Activated CD8-positive, alpha-beta memory T cell treated with anti-CD3 and anti-CD28 coated beads for 4 hours (primary cell): ENCODE measurements around the gene XRCC3.
"Not testable (repeated sequence)": the region's sequence is repeated elsewhere in the genome, so short reads cannot be mapped to it uniquely, and the experiment has no call there.

Source experiments
- DNase-seq, 2 donors: peaks; one replicate each; pipeline ENCODE4 v3.0.0-alpha.2; 2020; ENCODE audit warnings: low read depth in 2 of 2

The XRCC3 gene

DNA sequence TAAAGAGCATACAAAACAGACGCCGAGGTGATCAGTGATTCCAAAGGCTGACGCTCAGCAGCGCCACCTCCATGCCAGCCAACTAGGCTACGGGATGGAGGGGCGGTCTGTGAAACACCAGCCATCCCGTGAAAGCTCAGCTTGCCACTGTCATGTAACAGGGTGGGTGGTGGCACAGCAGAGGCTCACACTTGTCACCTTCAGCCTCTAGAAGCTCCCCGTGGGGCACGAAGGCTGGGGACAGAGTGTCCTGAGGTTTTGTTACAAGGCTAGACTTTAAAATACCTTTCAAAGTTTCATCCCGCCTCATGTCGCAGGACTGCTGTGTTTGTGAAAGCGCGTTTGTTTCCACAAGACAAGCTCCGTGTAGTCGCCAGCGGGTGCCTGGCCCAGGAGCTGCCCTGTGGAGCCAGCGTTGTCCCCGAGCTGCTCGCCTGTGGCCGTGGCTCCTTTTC is 20.7 kb downstream of the XRCC3 start:
- DNase-seq: no peak

DNA sequence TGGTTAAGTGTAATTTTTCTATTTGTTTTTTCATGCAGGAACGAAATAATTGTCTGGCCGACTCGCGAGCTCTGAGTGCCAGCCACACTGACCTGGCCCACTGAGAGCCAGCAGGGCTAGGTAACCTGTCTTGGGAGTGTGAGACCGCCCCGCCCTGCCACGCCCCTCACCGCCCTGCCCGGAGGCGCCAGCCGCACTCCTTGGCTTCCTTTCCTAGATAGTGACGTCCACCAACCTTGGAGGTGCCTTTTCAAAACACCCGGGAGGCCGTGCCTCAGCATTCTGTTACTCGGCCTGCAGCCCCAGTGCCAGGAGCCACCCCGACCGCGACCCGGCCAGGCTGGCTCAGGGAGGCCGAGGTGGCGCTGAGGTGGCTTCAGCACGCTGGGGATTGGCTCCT is 21.7 kb downstream of the XRCC3 start:
- DNase-seq: no peak

DNA sequence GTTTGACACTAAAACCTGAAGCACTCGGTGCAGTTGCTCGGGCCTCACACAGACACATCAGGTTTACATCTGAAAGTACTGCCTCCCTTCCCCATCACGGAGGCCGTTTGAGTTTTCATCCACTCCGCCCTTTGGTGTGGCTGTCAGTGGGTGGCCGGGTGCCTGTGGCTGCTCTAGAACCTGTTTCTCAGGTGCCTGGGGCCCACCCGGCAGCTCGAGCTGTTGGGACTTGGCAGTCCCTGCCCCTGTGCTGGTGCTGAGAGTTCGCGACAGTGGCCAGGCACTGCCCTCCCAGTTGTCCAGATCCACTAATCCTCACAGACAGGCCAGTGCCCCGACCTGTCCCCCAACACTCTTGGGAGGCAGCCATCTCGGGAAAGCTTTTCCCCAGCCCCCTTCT is 22.4 kb downstream of the XRCC3 start:
- no peak for DNase-seq

DNA sequence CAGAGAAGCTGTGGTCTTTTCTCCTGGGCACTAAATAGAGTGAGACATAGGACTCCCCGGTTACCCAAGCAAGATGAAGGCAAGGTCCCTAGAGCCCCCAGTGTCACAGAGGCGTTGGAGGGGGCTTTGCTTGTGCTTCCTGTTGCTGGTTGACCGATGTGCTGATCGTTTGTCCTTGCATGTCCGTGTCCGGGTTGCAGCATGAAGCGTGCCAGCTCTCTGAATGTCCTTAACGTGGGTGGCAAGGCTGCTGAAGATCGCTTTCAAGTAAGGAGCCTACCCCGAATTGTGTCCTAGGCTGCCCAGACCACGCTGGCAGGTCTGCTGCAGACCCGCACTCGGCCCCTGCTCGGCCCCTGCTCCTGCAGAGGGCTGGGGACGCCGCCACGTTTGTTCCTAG is 23.1 kb downstream of the XRCC3 start:
- DNase-seq: no peak

DNA sequence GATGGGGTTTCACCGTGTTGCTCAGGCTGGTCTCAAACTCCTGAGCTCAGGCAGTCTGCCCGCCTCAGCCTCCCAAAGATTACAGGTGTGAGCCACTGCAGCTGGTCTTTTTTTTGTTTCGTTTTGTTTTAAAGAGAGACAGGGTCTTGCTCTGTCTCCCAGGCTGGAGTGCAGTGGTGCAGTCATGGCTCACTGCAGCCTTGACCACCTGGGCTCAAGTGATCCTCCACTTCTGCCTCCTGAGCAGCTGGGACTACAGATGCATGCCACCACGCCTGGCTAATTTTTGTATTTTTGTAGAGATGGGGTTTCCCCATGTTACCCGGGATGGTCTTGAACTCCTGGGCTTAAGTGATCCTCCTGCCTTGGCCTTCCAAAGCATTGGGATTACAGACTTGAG is 23.6 kb downstream of the XRCC3 start:
- DNase-seq: not testable (repeated sequence)

DNA sequence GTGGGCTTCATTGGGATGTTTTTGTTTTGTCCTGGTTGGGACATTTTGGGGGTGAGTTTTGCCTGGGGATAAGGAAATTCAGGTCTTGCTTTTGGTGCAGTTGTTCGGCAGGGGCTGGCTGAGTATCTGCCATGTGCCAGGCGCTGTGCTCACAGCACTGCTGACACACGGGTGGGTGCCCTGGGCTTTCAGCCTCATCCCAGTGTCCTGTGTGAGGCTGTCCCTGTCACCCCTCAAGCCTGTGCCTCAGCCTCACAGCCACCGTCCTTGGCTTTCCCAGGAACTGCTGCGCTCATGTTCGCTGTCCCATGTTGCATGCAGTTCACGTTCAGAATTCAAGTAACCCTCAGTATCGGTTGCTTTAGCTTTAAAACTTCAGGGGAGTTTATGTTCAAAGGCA is 24.9 kb downstream of the XRCC3 start:
- DNase-seq: no peak

DNA sequence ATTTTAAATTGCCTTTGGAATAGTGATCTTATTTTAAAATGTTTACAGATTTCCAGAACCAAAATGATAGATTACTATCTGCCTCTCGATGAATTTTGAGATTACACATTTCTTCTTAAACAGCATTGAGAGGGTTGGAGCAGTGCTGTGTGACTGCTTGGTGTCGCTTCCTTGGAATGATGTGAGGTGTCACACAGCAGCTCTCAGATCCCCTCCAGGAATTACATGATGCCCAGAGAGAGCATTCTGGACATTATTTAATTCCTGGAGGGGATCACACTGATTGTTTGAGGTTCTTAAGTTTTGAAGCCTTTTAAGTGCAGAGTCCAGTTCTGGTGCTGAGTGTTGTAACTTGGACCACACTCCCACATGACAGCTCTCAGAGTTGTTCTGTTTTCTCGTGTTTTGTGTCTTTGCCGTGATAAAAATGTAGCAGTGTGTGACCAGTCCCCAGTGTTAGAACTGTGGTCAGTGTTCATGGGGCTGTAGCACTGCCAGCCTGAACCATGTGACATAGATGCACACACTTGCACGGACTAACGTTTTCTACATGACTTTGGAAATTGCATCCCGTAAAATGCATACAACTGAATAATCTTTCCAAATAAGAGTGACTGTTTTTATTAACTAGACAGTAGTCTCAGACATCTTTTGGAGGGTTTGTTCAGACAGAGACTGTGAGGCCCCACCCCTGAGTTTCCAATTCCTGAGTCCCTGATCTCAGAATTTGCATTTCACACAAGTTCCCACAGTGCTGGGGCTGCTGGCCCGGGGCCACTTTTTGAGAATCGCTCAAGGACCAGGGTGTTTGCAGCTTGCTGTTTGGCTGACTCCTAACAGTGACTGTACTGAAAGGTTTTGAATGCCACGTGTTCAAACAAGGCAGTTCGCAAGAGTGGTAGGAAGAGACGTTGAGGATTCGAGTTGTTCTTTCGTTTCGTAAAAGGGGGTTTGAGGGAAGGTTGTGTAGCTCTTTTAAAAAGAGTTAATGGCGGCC is 26.0 kb downstream of the XRCC3 start:
- no peak for DNase-seq

DNA sequence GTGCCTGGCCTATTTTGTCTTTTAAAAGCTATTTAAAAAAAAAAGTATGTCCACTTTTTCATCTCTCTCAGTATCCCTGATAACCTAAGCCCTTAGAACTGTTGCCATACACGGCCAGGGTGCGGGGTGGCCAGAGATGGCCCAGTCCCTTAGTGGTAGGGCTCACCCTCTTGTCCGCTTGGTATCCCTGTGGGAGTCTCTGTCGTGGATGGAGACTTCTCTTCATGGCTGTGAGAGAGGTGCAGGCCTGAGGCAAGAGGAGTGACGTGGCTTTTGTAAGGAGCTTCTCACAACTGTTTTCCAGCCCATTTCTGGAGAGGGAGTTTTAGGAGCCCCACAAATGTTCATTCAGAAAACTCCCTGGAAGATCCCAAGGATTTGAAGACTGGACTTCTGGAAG is 26.8 kb downstream of the XRCC3 start:
- no peak for DNase-seq

DNA sequence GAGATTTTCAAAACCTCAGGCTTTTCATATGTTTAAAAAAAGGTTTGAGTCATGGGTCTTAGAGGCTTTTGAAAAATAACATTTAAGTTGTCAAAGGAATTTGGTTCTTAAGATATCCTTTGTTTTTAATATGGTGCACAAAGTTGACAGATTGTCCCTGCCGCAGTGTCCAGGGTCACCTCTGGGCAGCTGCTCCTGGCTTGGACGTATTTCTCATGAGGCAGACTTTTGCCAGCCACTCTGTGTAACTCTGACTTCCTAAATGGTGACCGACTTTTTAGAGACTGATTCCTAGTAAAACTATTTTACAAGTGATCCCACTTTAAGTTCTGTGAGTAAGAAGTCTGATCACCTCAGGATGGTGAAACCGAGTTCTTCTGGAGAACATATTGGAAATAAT is 27.5 kb downstream of the XRCC3 start:
- DNase-seq: no peak

DNA sequence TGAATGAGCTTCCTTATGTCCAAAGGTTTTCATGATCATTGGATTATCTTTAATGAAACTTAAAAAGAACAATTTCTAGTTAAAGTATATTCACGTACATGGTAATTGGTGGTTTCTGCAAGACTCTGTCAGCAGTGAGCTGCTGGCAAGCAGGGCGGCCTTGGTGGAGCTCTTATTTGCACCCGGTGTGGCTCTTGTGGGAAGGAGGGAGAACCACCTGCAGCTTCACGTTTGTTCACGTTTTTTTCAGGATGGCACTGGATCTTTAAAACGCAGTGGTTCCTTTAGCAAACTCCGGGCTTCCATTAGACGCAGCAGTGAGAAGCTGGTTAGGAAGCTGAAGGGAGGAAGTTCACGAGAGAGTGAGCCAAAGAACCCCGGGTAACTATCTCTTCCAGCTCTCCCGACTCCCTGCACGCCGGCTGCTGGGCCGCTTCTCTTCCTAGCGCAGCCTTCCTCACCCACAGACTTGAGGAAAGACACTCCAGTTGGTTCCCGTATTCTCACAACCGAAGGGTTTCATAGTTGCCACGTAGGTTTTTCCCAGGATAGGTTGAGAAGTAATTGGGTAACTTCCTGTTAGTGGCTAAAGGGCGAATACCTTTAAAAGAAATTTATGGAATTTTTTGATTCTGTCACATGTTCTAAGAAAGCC is 28.3 kb downstream of the XRCC3 start:
- no peak for DNase-seq

DNA sequence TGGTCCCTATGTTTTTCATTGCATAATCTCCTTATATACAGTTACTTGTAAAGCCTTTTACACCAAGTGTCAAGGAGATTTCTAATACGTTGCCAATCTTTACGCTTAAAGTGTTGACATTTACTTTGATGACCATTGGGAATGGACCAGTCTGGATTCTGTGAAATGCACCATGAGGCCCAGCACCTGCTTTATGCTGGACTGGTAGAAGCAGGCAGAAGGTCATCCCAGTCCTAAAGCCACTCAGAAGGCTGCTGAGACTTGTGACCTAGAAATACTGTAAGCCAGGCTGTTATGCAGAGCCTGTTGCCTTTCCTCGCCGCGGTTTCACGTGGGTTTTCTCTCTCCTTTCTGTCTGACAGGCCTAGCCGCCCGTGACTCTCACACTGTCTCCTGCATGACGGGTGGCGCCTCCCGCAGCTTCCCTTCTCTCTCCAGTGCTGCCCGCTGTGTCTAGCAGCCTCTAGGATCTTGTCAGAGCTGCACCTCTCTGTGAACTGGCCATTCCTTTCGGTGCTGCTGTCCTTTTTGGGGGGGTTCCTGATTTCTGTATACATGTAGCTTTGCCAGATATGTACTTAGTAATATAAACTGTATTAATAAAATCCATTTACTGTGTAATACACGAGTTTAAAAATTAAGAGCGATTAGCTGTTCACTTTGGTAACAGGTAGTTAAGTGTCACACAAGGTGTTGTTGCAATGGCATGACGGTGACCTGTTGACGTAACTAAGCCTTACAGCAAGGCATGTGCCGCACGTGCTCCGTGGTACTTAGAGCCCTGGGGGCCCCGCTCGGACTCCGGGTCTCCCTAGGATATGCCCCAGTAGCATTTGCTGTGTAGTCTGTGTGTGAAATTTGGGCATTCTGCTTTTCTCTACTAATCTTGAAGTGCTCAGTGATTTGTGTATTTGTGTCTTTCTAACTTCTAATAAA is 29.7 kb downstream of the XRCC3 start:
- no peak for DNase-seq

DNA sequence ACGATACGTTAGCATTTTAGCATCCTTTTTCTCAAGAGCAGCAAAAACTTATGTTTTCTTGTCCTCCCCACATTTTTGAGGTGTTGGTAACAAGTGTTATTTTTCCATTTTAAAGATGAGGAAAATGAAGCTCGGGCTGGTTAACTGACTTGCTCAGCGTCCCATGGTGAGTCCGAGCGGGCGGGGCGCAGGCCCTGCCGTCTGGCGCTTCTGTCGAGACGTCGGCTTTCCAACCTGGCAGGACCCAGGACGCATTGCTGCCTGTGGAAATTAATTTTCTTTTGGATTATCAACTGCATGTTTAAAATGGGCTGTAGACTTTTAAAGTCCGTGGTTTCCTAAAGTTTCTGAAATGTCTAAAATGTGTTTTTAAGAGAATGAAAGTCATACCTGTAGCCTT is 30.4 kb downstream of the XRCC3 start:
- no peak for DNase-seq

DNA sequence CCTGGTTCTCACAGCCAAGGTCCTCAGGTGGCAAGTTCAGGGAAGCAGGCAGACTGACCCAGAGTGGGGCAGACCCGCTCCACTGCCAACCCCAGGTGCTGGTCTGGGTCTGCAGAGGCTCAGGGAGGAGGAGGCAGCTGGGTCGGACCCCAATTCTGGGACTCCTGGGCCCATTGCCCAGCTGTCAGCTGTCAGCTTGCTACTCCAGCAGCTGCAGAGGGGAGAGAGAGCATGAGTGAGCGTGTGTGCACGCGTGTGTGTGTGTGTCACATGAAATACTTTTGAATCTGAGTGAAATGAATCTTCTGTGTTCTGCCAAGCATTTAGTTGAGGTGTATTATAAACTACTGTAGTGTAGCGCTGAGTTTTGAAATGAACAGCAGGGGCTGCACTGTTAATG is 30.8 kb downstream of the XRCC3 start:
- no peak for DNase-seq

DNA sequence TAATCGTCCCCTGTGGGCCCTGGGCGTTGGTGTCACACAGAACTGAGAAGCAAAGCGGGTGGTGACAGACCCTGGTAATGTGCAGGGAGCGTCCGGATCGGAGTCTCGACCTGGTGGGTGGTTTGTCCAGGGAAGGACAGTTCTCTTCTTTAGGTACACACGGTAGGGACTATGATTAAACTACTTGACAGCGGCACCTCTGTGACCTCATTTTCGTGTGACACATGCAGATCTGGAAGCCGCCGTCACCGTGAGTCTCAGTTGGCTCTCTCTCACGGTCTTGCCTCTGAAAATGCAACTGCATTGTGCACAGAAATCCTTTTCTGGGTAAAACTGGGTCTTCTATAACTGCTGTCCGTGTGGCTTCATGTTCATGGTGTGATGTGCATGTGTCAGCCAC is 32.1 kb downstream of the XRCC3 start:
- no peak for DNase-seq

DNA sequence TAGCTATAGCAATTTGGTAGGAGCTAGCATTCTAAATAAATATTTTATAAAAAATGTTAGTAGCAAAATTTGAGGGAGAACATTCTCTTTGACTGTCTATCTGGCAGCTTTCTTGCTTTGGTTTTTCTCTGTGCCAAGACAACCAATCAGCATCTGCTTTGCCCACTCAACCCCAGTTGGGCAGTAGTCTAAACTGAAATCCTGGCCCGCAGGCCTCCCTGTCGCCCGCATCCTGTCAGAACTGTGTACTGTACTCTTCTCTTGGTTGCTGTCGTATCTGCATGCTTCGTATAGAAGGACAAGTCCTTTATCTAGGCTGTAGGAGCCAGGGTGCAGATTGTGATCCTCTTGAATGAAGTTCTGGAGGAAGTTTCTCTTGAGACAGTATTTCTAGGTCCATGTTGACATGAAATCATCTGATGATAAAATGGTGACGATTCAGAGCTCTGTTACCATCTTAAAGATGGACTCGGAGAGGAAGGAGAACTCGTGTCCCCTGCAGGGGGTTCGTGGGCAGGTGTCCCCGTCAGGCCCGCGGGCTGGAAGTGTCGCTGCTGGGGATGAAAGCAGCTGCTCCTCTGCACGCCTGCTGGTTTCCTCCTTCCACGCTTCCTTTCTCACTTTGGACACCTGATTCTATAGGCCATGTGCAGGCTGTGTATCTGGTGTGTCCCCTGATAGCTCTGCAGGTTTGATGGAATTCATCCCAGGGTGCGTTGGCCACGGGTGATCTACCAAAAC is 34.6 kb downstream of the XRCC3 start:
- no peak for DNase-seq

DNA sequence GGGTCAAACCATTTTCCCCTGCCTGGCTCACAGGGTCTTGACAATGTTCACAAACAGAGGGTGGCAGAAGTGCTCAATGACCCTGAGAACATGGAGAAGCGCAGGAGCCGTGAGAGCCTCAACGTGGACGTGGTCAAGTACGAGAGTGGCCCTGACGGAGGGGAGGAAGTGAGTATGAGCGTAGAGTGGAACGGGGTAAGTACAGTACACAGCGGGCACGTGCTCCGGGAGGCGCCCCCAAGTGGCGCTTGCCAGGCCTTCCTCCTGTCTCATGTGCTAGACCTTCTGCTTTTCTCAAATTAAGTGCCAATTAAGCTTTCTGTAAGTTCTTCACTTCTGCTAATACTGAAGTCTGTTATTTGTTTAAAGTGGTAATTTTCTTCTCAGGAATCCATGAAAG is 35.9 kb downstream of the XRCC3 start:
- peak in 1 of 2 donors; percentile 7 for DNase-seq

DNA sequence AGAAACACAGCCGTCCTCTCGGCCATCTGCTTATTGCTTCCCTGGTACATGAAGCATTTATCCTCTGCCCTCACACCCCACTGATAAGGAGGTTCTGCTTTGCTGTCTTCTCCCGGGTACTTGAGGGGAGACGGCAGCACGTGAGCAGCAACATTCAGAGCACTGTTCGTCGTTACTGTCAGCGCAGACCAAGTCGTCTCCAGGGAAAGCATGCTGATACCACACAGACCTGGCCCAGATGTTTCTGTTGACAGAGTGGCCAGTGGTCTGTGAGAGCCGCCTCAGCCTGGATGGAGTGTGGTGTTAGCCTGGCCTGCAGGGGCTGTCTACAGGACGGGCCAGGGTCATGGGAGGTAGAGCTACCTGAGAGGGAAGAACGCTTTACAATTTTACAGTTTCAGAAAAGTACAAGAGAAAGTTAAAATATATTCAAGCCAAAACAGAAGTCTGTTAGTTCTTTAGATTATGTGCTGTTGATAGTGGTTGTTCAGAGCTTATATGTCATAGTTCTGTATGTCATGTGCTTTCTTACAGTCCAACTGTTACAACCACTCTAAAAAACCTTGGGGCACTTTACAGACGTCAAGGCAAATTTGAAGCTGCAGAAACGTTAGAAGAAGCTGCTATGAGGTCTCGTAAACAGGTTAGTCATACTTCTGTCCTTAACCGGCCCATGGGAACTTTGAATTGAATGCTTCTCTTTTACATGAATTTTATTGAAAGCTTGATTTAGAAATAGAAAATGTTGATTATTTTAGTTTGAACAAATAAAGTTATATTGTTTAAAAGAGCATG is 38.2 kb downstream of the XRCC3 start:
- DNase-seq: no peak

DNA sequence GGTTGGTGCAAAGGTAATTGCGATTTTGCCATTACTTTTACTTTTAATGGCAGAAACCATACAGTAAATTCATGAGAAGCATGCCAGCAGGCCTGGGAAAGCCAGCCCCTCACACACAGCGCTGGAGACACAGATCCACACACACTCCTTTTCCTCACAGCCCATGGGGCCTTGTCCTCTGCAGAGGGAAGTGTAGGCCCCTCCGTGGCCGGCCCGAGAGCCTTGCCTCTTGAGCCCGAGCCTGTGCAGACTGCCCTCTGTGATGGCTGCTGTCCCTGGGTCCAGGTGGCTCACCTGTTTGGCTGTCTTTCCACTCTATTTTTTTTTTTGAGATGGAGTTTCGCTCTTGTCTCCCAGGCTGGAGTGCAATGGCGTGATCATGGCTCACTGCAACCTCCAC is 39.3 kb downstream of the XRCC3 start:
- DNase-seq: no peak

DNA sequence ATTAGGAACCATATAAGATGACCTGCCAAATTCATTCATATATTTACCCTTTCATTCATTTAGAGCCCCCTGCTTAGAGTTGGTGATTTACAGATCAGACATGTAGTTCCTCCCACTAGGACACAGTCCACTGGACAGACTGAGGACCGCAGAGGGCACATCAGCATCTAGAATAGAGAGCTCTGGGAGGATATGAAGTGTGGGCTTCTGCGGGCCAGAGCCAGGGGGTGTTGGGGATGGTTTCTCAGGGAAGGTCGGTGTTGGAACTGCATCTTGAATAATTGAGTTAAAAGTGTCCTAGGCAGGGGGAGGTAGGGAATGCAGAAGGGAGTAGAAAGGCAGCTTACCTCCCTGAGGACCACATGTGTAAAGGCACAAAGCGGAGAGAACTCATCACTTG is 43.3 kb downstream of the XRCC3 start:
- DNase-seq: no peak

DNA sequence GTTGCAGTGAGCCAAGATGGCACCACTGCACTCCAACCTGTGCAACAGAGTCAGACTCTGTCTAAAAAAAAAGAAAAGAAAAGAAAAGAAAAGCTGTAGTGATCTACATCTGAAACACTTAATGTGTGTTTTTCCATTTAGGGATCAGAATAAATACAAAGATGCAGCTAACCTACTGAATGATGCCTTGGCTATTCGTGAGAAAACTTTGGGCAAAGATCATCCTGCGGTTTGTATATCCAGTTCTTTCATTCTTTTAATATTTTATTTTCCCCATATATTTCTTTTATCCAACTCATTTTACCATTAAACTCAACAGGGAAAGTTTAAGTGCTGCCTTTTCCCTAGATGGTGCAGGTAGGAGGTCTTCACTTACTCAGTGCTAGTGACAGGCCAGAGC is 45.9 kb downstream of the XRCC3 start:
- DNase-seq: no peak

DNA sequence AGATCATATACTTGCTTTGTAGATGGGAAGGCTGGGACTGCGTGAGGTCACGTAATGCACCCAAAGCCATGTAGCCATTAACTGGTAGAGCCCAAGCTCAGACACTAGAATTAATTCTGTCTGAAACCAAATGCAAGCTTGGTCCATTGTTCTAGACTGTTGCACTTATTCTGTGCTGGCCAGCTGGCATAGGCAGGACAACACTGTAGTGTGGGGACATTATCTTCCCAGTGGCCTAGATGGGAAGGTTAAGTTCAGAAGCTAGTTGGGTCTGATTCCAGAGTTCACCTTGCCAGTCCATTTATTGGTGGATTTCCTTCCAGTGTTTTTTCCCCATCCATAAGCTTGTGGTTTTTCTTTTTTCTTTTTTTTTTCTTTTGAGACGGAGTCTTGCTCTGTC is 47.1 kb downstream of the XRCC3 start:
- no peak for DNase-seq
